ENCODE data around the gene RAP1GAP2. TPM values are rescaled to one million over a fixed set of nuclear protein-coding genes. Genes with fewer than 3 reads are reported as not detected.

The RAP1GAP2 gene
- total RNA-seq, 4 donors from 2014 or later: 7.4 to 13.1 (median 10.7) TPM

DNA sequence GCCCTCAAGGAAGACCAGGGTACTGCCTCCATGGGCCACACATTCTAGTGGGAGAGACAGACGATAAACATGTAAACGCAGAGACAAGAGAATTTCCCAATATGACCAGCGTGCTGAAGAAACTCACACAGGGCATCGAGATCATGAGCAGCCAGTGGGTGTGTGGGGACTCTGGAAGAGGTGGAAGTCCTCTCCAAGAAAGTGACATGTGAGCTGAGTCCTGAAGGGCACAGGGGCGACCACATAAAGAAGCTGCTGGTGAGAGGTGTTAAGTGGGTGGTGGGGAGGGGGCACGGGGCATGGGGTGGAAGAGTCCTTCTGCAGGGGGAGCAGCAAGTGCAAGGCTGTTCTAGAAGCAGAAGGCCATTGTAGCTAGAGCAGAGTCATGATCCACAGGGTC lies 21.0 kb upstream of the RAP1GAP2 start:
- Histone ChIP-seq H3K4me1 (peaks cover 4 to 15% (median 8%) of the 10 kb centered on the region in 4 donors), H3K27me3 (peaks cover 0 to 75% (median 17%) of the 10 kb centered on the region in 4 donors), H3K4me3 (no peak overlapping the region), H3K27ac (replicated peaks in 1 of 4) (no peak overlapping the region), H3K9me3 (no peaks in the 10 kb centered on the region), H3K36me3 (no peaks in the 10 kb centered on the region)
- intact Hi-C loops (cut with DNase I): no loop called here
- no peak for DNase-seq (ENCODE audit: extremely low spot score)
- TF ChIP-seq POLR2A (IDR thresholded peaks at IDR 0.05; ENCODE audit: low read depth) (no peak), CTCF (IDR thresholded peaks at IDR 0.05) (no peak), EP300 (IDR thresholded peaks at IDR 0.05) (no peak), POLR2AphosphoS5 (IDR thresholded peaks at IDR 0.05) (no peak)
- WGBS: 82% methylated on average over 4 of the region's 6 CpGs

- Histone ChIP-seq H3K4me1 (peaks cover 4 to 15% (median 8%) of the 10 kb centered on the region in 4 donors), H3K9me3 (no peaks in the 10 kb centered on the region), H3K36me3 (no peaks in the 10 kb centered on the region), H3K27me3 (peaks cover 0 to 80% (median 17%) of the 10 kb centered on the region in 4 donors), H3K27ac (replicated peaks in 1 of 4) (no peak overlapping the region), H3K4me3 (peak overlapping the region; percentile 7 to 29 (median 24))
- TF ChIP-seq POLR2AphosphoS5 (IDR thresholded peaks at IDR 0.05) (no peak), POLR2A (IDR thresholded peaks at IDR 0.05; ENCODE audit: low read depth) (no peak), CTCF (IDR thresholded peaks at IDR 0.05) (no peak), EP300 (IDR thresholded peaks at IDR 0.05) (no peak)
- DNase-seq (ENCODE audit: extremely low spot score): no peak
- intact Hi-C loops (cut with DNase I): no loop called here
- WGBS: 2% methylated on average over 19 of the region's 80 CpGs
Measured at GRCh38 chr17:2776589-2777241, 19.5 kb upstream of the RAP1GAP2 start.

DNA sequence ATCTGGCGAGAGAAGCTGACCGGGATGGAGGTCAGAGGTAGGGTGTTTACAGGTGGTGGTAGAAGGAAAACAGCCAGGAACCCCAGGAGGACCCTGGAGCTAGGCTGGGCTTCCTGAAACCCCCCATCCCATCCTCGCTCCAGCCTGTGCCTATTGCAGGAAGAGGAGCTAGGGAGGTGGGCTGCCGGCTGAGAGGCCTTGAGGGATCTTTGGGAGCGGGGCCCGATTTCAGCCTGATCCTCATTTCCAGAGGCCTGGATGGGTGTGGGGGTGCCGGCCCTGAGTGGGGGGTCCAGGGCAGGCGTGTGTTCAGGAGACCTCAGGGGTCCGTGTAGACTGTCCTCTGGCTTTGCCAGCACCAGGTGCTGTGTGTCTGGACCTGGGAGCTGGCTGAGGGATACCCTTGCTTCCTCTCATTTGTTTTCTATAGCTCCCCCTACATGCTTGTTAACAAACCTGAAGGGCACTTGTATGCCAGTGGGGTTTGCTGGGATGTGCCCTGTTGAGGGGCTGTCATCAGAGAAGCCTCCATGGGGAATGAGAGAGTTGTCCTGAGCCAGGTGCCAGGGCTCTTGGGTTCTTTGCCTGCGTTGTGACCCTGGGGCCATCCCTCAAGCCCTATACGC lies 18.9 kb upstream of the RAP1GAP2 start:
- no peaks in the 10 kb centered on the region for H3K9me3 ChIP-seq
- 30% methylated on average over 8 of the region's 11 CpGs for WGBS
- H3K4me3 ChIP-seq: peak overlapping the region in 2 of 4 donors; percentile 7 to 28
- no peak for DNase-seq (ENCODE audit: extremely low spot score)
- no peak for TF ChIP-seq EP300 (IDR thresholded peaks at IDR 0.05)
- no peak for TF ChIP-seq POLR2AphosphoS5 (IDR thresholded peaks at IDR 0.05)
- no peak for TF ChIP-seq POLR2A (IDR thresholded peaks at IDR 0.05; ENCODE audit: low read depth)
- no peak for TF ChIP-seq CTCF (IDR thresholded peaks at IDR 0.05)
- H3K27me3 ChIP-seq: peaks cover 0 to 82% (median 17%) of the 10 kb centered on the region in 4 donors
- H3K4me1 ChIP-seq: peaks cover 4 to 15% (median 8%) of the 10 kb centered on the region in 4 donors
- no peaks in the 10 kb centered on the region for H3K36me3 ChIP-seq
- H3K27ac ChIP-seq (replicated peaks in 1 of 4): no peak overlapping the region
- intact Hi-C loops (cut with DNase I): no loop called here

DNA sequence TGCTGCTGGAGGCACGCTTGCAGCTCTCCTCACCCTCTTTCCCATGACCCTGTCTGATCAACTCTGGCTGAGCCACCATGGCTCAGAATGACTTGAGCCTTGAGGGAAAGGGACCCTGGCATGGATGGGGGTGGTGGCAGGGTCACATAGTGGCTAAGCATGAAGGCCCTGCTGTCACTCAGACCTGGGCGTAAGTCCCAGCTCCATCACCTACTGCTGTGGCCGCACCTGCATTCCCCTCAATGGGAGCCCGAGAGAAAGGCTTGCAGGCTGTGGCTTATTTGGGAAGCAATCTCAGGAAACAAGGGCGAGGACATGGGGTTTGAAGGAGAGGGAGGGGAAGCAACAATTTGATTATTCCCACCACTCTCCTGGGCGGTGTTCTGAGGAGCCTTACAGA lies 17.7 kb upstream of the RAP1GAP2 start:
- peaks cover 0 to 72% (median 17%) of the 10 kb centered on the region in 4 donors for H3K27me3 ChIP-seq
- H3K4me3 ChIP-seq: no peak overlapping the region
- DNase-seq (ENCODE audit: extremely low spot score): no peak
- H3K4me1 ChIP-seq: peaks cover 4 to 15% (median 8%) of the 10 kb centered on the region in 4 donors
- intact Hi-C loops (cut with DNase I): no loop called here
- no peak overlapping the region for H3K27ac ChIP-seq (replicated peaks in 1 of 4)
- peaks cover 0 to under 1% (median 0%) of the 10 kb centered on the region in 4 donors for H3K9me3 ChIP-seq
- TF ChIP-seq CTCF (IDR thresholded peaks at IDR 0.05): no peak
- TF ChIP-seq POLR2AphosphoS5 (IDR thresholded peaks at IDR 0.05): no peak
- no peak for TF ChIP-seq POLR2A (IDR thresholded peaks at IDR 0.05; ENCODE audit: low read depth)
- no peak for TF ChIP-seq EP300 (IDR thresholded peaks at IDR 0.05)
- WGBS: 76% methylated on average over 6 of the region's 6 CpGs
- H3K36me3 ChIP-seq: no peaks in the 10 kb centered on the region

Measured in esophagus muscularis mucosa (tissue), 4 donors.